HG03103 (cell line): ENCODE data around the gene GASK1B.

Experiments
- ATAC-seq: cut with Tn5 transposase; IDR thresholded peaks from one replicate; pipeline ENCODE4 v1.9.1; 2021; ENCODE audit warnings: low read depth; ENCODE audit not compliant: unreplicated experiment

Gene GASK1B

DNA sequence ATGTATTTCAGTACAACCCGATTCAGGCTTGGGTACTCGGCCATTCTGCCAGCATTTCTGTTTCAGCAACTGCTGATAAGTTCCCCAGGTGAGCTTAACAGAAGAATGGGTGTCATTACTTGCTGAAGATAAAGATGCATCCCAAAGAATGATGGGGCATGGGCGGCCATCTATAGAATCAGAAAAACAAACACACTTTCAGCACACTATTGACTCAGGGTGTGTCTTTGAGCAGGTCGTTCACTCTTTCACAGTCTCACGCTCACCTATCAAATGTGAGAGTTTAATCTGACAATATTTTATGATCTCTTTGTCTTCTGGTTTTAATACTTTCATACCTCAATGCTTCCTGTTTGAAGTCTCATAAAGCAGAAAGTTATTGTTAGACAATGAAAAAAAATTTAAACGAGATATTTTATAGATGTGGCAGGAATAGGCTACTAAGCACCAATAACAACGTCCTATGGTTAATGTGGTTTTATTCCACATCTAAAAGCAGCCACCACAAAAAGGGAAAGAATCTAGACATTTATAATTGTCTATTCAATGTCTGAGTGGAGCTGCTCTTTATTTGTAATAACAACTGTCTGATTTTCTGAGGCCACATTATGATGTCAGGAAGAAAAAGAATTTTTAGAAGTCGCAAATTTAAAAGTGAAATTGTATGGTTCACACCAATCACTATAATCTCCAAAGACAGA, 17.0 kb downstream of the GASK1B start:
- no peak for ATAC-seq

DNA sequence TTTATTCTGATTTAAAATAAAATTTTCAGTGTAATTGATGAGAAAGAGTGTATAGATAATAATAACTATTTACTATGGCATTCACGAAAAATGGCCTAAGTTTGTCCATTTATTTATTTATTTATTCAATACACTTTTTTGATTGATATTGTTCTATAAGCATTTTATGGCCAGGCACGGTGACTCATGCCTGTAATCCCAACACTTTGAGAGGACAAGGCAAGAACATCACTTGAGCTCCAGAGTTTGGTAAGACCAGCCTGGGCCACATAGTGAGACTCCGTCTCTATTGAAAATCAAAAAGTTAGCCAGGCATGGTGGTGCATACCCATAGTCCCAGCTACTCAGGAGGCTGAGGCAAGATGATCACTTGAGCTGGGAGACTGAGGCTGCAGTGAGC, 25.7 kb downstream of the GASK1B start:
- ATAC-seq = no peak

DNA sequence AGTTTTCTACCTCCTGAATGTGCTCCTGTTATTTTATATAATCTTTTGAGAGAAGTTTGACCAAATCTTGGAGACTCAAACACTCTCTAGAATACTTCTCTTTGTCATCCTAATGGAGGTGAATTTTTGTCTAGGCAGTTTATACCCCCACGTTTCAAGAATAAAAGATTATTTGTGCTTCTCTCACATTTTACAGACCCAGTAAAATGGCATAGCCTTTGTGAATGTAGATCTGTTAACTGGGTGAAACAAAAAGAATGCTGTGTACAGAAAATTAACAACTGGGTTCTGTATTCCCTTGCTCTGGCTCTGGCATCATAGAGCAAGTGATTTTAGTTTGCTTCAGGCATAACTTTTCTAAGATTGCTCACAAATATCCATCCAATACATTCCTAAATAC, 26.1 kb downstream of the GASK1B start:
- no peak for ATAC-seq

DNA sequence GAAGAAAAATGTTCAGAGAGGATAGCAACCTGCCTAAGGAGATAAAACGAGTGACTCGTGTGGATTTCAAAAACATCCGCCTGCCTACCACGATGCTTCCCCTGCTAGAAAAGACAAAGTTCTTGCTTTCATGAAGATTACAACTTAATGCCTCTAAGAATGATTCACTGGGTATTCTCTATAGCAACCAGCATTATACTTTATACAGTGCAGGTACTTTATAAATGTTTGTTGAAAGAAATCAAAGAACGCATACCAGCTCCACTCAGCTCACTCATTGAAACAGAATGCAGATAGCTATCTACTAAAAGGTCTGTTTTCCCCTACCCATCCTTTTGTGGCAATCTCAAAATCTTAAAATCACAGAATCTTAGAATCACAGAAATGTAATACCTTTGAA, 33.7 kb downstream of the GASK1B start:
- ATAC-seq = no peak

DNA sequence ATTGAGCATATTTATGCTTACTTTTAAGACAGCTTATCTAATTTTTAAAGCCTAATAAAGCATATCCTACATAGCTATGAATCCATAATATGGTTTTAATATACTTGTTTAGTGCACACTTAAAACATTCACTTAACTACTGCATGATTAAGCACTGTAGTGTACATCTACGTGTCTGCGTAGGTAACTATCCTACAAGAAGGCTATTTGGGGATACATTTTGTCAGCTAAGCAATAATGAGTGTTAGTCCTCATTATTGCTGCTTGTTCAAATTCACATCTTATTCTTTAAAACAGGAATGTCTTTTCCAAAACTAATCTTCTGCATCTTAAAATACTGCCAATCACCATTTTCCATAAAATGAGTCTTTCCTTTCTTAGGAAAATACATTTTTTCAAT, 38.6 kb downstream of the GASK1B start:
- ATAC-seq = no peak

DNA sequence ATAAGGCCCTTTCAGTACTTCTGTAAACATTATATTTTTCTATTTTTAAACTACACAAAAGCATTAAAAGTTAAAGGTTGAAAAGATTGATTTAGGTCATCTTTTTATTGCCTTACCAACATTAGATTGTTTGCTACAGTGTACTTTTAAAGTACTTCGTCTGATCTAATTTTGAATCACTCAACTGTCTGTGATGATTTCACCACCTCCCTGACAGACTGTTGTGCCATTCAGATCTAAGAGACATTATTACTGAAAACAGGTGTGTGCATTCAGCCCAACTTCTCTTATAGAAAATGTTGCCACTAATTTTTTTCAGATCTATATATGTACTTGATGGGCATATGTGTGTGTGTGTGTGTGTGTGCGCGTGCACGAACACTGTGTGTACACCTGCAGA, 39.3 kb downstream of the GASK1B start:
- ATAC-seq = no peak

DNA sequence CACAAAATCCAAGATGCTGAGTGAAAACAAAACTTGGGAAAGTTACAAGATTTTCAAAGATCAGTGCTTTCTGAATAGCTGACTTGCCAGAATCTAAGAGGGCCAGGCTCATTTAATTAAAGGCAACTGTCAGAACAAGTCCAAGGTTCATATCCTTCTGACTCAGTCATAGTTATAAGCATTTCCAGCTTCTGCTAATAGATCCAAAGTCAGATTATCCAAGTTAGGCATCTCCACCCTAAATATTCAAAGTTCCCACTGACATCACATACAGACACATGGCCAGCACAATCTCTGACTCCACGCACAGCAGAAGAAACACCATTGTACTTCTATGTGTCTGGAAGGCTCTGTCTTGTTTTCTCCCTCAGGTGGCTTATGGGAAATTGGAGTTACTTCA, 41.8 kb downstream of the GASK1B start:
- ATAC-seq = no peak

DNA sequence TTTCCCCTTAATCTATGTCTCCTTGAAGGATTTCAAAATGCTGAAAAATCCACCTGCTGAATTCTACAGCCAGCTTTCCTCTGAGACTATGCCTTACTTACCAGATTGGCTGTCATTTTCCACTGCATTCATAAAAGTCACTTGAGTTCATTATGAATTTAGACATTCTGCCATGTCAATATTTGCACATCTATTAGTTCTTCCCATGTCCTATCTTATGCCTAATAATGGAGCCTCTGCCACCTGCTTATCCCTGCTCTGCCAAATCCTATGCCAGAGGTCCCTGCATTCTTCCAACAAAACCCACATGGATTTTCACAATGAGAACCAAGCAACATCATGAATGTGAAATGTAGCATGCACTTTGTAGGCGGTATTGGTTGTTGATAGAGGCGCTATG, 42.6 kb downstream of the GASK1B start:
- no peak for ATAC-seq

DNA sequence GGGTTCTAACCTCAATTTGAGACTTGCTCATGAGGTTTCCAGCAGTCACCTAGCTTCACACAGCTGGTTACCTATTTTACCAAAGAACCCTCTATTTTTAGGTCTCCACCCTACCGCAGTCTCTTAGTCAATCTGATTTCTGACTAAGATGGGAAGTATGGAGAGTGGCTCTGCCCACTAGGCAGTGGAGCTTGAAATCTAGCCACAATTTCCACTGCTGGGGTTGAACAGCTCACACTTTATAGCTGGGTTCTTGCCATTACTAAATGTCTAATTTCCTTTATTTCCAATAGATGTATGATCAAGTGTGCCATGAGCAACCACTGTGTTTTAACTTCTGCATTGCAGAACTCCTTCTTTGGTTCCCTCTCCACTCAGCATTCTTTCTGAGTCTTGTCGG, 43.1 kb downstream of the GASK1B start:
- ATAC-seq = peak; percentile 77

DNA sequence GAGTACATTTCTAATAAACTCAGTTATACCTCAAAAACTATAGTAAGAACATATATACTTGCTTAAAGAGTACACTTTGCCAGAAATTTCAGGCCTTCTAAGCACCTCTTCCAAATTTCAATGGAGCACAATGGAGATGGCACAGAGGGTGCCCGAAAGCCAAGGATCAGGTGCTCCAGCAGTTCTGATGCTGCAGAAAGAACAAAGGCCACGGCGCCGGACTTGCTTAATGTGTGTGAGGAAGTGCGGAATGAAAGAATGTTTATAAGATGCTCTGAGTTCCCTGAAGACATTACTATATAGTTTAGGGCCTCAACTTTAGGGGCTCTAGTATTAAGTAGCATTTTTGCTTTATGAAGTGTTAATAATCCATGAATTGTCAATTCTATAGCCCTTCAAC, 44.3 kb downstream of the GASK1B start:
- no peak for ATAC-seq

DNA sequence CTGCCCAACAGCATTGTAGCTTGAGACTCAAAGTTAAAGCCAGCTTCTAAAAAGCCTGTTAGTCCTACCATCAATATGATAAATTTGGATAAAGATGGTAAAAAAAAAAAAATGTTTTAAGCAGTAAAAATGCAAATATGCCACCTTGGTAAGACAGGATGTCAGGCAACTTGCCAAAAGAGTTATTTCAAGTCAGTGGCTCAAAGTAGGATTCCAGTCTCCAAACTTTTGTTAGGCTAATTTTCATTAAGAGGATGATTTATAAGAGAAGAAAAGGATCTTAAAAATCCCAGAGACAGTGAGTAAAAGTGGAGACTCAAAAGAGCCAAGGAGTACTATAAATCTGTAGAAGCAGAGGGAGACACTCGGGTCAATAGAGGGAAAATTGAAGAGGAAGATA, 47.5 kb downstream of the GASK1B start:
- no peak for ATAC-seq
